Epithelial cell of esophagus (primary cell): Measurements from ENCODE around the gene RCAN2.
"Not testable (repeated sequence)": the region's sequence is repeated elsewhere in the genome, so short reads cannot be mapped to it uniquely, and the experiment has no call there.

ENCODE experiments used
- DNase-seq: peaks from one replicate; pipeline ENCODE4 v3.0.0; 2010; ENCODE audit warnings: low read depth
- H3K4me3 ChIP-seq: 2 replicates; pipeline ENCODE4 v1.5.1; 2011; ENCODE audit warnings: mild to moderate bottlenecking, low read length, control low read depth
- TF ChIP-seq, protein P1 (sequence below): IDR thresholded peaks from 2 replicates; pipeline ENCODE4 v1.5.1; 2011; ENCODE audit warnings: low read depth, mild to moderate bottlenecking, low read length, control low read depth, inconsistent platforms; ENCODE audit not compliant: insufficient read depth; ENCODE audit errors: missing control alignments

Gene RCAN2

GRCh38 chr6:46347669-46348068, 143.6 kb downstream of the RCAN2 start:
- TF ChIP-seq, protein P1, sequence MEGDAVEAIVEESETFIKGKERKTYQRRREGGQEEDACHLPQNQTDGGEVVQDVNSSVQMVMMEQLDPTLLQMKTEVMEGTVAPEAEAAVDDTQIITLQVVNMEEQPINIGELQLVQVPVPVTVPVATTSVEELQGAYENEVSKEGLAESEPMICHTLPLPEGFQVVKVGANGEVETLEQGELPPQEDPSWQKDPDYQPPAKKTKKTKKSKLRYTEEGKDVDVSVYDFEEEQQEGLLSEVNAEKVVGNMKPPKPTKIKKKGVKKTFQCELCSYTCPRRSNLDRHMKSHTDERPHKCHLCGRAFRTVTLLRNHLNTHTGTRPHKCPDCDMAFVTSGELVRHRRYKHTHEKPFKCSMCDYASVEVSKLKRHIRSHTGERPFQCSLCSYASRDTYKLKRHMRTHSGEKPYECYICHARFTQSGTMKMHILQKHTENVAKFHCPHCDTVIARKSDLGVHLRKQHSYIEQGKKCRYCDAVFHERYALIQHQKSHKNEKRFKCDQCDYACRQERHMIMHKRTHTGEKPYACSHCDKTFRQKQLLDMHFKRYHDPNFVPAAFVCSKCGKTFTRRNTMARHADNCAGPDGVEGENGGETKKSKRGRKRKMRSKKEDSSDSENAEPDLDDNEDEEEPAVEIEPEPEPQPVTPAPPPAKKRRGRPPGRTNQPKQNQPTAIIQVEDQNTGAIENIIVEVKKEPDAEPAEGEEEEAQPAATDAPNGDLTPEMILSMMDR, result no peak
- H3K4me3 ChIP-seq, result no peak overlapping the region
- DNase-seq, result no peak

DNA sequence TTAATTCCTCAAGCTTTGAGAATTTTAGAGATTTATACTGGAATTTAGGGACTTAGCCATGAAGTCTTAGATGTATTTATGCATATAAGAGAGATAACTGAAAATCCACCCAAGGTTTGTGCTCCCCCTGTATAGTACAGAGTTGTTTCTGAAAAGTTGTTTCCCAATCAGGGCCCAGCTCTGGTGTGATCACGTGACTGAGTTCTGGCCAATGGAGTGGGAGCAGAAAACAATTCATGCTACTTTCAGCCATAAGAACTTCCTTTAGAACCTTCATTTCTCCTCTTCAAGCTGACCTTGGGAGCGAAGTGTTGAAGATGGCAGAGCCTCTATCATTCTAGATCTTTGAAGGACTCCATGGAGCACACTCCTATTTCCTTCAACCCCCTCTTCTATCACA, 151.0 kb downstream of the RCAN2 start:
- H3K4me3 ChIP-seq, result no peak overlapping the region
- no peak for DNase-seq
- TF ChIP-seq, protein P1, result no peak

DNA sequence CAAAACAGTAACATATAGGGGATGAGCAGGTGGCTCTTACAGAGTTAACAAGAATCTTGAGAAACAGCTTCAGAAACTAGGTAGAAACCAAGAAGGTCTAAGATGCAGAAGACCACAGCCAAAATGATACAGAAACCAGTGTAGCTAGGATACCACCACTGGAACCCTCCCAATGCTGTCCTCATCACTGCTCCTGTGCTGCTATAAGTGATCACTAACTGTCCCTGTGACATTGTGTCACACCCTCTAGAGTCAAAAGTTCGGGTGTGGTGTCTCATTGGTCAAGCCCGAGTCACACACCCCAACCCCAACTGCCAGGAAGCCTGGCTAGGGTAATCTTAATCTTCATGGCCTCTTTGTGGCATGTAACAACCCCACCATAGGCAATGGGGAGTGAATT, 153.1 kb downstream of the RCAN2 start:
- H3K4me3 ChIP-seq, result no peak overlapping the region
- no peak for DNase-seq
- TF ChIP-seq, protein P1, result no peak

DNA sequence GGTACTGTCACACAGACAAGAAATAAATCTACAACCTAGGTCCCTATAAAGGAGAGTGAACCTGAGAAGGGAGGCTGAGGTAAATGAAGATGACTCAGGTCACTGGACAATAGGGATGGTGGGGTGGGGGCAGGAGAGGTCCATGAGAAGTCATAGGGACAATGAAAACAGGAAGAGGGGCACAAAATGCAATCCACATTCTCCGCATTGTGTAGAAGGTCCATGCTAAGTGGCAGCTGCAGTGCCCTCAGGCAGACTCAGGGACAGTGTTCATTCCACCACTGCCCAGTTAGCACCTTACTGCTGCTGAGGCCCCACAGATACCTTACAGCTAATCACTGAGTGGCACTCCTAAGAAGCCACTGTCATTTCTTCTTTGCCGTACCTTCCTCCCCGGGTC, 156.8 kb downstream of the RCAN2 start:
- TF ChIP-seq, protein P1, result no peak
- H3K4me3 ChIP-seq, result no peak overlapping the region
- DNase-seq, result no peak

DNA sequence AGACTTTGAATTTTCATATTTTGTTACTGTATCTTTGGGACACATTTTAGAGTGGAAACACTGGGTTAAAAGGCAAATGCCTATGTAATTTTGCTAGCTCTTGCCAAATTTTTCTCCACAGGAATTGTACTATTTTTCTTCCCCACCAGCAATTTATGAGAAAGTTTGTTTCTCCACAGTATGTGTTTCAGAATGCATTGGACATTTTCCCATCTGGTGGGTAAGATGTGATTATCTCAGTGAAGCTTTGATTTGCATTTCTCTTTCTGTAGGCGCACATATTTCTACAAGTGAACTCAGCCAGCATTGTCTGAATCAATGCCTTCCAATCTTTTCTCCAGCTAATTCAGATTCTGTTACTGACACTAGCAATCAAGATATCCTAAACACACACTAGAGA, 157.8 kb downstream of the RCAN2 start:
- DNase-seq, result no peak
- TF ChIP-seq, protein P1, result no peak
- no peak overlapping the region for H3K4me3 ChIP-seq

GRCh38 chr6:46332448-46332847, 158.8 kb downstream of the RCAN2 start:
- not testable (repeated sequence) for H3K4me3 ChIP-seq, DNase-seq

GRCh38 chr6:46331461-46331860, 159.8 kb downstream of the RCAN2 start:
- TF ChIP-seq, protein P1, result no peak
- H3K4me3 ChIP-seq, result no peak overlapping the region
- DNase-seq, result no peak

DNA sequence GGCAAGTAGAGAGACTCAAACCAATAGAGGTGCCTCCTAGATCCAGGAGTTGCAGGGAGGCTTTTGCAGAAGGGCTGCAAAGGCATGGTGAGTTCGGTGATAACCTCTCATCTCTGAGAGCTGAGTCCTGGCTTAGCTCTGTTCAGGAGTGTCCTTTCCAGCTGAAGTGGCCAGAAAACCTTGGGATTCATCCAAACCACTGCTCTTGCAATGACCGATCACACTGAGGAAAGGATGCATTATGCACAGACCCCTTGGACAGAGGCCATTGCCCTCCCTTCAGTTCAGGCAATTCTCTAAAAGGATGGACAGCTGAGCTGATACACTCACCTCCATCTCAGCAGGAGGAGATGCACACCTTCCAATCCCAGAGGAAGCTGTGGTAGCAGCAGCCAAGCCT, 161.7 kb downstream of the RCAN2 start:
- TF ChIP-seq, protein P1, result no peak
- H3K4me3 ChIP-seq, result no peak overlapping the region
- no peak for DNase-seq
